Measurements from ENCODE around the gene IFNA5. TPM values are rescaled to one million over a fixed set of nuclear protein-coding genes. Genes with fewer than 3 reads are reported as not detected.

IFNA5 gene
- total and polyA plus RNA-seq, 2 of the 13 experiments (the other 11 are each of a cell fraction or from before 2014, with no cell fraction given): not detected

DNA sequence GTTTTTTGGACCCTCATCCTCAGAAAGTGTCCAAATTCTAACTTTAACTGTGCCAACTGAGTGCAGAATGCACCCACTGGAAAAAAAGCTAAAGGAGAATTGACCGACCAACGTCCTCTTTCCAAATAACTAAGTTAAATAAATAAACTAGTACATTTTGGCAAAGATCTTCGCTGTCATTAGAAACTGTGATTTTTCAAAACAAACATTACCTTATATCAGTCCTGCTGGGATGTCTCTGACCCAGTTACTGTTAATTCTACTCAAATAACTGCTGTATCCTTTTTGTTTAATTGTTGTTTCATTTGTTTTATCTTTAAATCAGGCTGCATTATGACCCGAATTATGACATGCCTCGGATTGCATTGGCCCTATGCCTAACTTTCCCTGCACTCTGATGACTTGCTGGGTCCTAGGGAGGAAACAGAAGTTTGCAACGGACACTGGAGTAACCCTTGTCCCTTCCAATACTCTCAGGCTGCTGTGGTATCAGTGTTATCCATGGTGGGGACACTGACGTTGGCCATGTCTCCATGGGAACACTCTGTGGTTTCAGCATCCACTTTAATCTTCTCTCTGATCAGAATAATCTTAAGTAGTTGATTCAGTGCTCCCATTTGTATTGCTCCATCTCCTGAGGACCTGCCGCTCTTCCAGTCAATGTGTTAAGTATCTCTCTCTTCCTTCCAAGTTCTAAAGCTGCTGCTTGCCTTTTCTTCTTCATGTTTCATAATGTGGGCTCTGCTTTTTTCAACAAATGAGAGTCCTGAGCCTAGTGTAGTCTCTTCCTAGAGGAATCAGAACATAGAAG lies 11.1 kb upstream of the IFNA5 start:
- ATAC-seq: no peak
- in situ Hi-C loops (cut with HindIII; ENCODE audit: extremely low pct_ligation_motif_present, low pct_unique_long_range_greater_than_20kb): loop anchor here (5.0 kb wide), 2 partner anchors 81 to 136 kb away; no protein-coding TSS in a partner anchor
- Histone ChIP-seq H3K4me2 (ENCODE audit: low read depth, low read length) (no peak overlapping the region), H3K9me3 (ENCODE audit: low read length) (no peaks in the 10 kb centered on the region), H2AFZ (ENCODE audit: low read length) (no peak overlapping the region), H4K20me1 (ENCODE audit: insufficient read depth, low read length) (no peaks in the 10 kb centered on the region), H3K9ac (ENCODE audit: insufficient read depth, low read depth, low read length) (no peak overlapping the region), H3K4me1 (ENCODE audit: insufficient read depth, low read length) (no peaks in the 10 kb centered on the region), H3K4me3 (replicated peaks in 1 of 3; ENCODE audit: insufficient read depth in 1 of 3, low read depth in 2 of 3, low read length in 3 of 3) (no peak overlapping the region), H3K27me3 (ENCODE audit: control insufficient read depth in 1 of 2, insufficient read depth in 2 of 2, low read length in 2 of 2) (no peaks in the 10 kb centered on the region), H3K79me2 (ENCODE audit: insufficient read depth, low read length) (no peaks in the 10 kb centered on the region), H3K36me3 (replicated peaks in 1 of 2; ENCODE audit: control insufficient read depth in 1 of 2, insufficient read depth in 2 of 2, low read length in 2 of 2) (no peaks in the 10 kb centered on the region), H3K27ac (ENCODE audit: extremely low read length, insufficient read depth, low read length) (no peak overlapping the region)
- BruUV-seq (replicated peaks): no TSS peak
- ChIA-PET CTCF (ENCODE audit: low intra/inter-chr PET ratio, low total read pairs) (interaction anchor here (1.9 kb wide), 1 partner anchor 80 kb away, joined by 6 read pairs; no protein-coding TSS in a partner anchor), POLR2A (interaction anchor here (1.5 kb wide), 1 partner anchor 19 kb away, joined by 4 read pairs; the partner anchor contains the start of gene KLHL9)
- WGBS (ENCODE audit: low lambda C conversion rate): under 1% methylated on average over 8 of the region's 8 CpGs
- FAIRE-seq: no peak
- intact Hi-C loops (cut with micrococcal nuclease; ENCODE audit: unreplicated experiment): no loop called here
- TF ChIP-seq FOXA3 (CRISPR knock-in tag; IDR thresholded peaks at IDR 0.05) (no peak), FOSL2 (CRISPR knock-in tag; IDR thresholded peaks at IDR 0.05) (no peak), CENPT (CRISPR knock-in tag; IDR thresholded peaks at IDR 0.05; ENCODE audit: low read depth) (no peak), KDM6A (CRISPR knock-in tag; IDR thresholded peaks at IDR 0.05; ENCODE audit: low read depth) (no peak), EP300 (IDR thresholded peaks at IDR 0.05; ENCODE audit: low read depth in 2 of 2, low read length in 2 of 2) (no peak), EP300 (CRISPR knock-in tag; IDR thresholded peaks at IDR 0.05; ENCODE audit: borderline replicate concordance) (no peak), RAD51 (IDR thresholded peaks at IDR 0.05; ENCODE audit: borderline replicate concordance) (no peak)
- DNase-seq (ENCODE audit: low spot score): no peak

DNA sequence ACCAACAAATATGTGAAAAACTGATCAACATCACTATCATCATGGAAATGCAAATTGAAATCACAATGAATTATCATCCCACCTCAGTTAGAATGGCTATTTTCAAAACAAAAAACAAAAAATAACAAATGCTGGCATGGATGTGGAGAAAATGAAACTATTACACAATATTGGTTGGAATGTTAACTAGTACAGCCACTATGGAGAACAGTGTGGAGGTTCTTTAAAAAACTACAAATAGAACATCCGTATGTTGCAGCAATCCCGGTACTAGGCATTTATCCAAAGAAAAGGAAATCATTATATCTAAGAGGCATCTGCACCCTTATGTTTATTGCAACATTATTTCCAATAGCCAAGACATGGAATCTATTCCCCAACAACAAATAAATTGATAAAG lies 9.0 kb upstream of the IFNA5 start:
- H4K20me1 ChIP-seq (ENCODE audit: insufficient read depth, low read length): no peaks in the 10 kb centered on the region
- no peak overlapping the region for H3K4me2 ChIP-seq (ENCODE audit: low read depth, low read length)
- in situ Hi-C loops (cut with HindIII; ENCODE audit: extremely low pct_ligation_motif_present, low pct_unique_long_range_greater_than_20kb) (no loop called here), intact Hi-C loops (cut with micrococcal nuclease; ENCODE audit: unreplicated experiment) (no loop called here)
- no TSS peak for BruUV-seq (replicated peaks)
- H3K27me3 ChIP-seq (ENCODE audit: control insufficient read depth in 1 of 2, insufficient read depth in 2 of 2, low read length in 2 of 2): no peaks in the 10 kb centered on the region
- no peak for FAIRE-seq
- CTCF ChIA-PET (ENCODE audit: low intra/inter-chr PET ratio, low total read pairs): interaction anchor here (0.6 kb wide), 1 partner anchor 163 kb away, joined by 3 read pairs; no protein-coding TSS in a partner anchor
- no peak for TF ChIP-seq IKZF4 (CRISPR knock-in tag; IDR thresholded peaks at IDR 0.05; ENCODE audit: borderline replicate concordance, low read depth, not compliant biosample characterization)
- TF ChIP-seq, protein P1, sequence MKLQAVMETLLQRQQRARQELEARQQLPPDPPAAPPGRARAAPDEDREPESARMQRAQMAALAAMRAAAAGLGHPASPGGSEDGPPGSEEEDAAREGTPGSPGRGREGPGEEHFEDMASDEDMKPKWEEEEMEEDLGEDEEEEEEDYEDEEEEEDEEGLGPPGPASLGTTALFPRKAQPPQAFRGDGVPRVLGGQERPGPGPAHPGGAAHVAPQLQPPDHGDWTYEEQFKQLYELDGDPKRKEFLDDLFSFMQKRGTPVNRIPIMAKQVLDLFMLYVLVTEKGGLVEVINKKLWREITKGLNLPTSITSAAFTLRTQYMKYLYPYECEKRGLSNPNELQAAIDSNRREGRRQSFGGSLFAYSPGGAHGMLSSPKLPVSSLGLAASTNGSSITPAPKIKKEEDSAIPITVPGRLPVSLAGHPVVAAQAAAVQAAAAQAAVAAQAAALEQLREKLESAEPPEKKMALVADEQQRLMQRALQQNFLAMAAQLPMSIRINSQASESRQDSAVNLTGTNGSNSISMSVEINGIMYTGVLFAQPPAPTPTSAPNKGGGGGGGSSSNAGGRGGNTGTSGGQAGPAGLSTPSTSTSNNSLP (IDR thresholded peaks at IDR 0.05; ENCODE audit: low read depth, low read length): no peak
- H3K36me3 ChIP-seq (replicated peaks in 1 of 2; ENCODE audit: control insufficient read depth in 1 of 2, insufficient read depth in 2 of 2, low read length in 2 of 2): no peaks in the 10 kb centered on the region
- no peak for DNase-seq (ENCODE audit: low spot score)
- no peaks in the 10 kb centered on the region for H3K9me3 ChIP-seq (ENCODE audit: low read length)
- no peaks in the 10 kb centered on the region for H3K4me1 ChIP-seq (ENCODE audit: insufficient read depth, low read length)
- POLR2A ChIA-PET: no interaction called here
- H2AFZ ChIP-seq (ENCODE audit: low read length): no peak overlapping the region
- no peak overlapping the region for H3K9ac ChIP-seq (ENCODE audit: insufficient read depth, low read depth, low read length)
- 6% methylated on average over 2 of the region's 2 CpGs for WGBS (ENCODE audit: low lambda C conversion rate)
- H3K4me3 ChIP-seq (replicated peaks in 1 of 3; ENCODE audit: insufficient read depth in 1 of 3, low read depth in 2 of 3, low read length in 3 of 3): no peak overlapping the region
- no peaks in the 10 kb centered on the region for H3K79me2 ChIP-seq (ENCODE audit: insufficient read depth, low read length)
- no peak for ATAC-seq
- H3K27ac ChIP-seq (ENCODE audit: extremely low read length, insufficient read depth, low read length): no peak overlapping the region

Data from HepG2 (cell line).